K562 (cell line): Measurements from ENCODE around the gene GPR152. TPM values are rescaled to one million over a fixed set of nuclear protein-coding genes. Genes with fewer than 3 reads are reported as not detected.

Experiments used
- POLR2AphosphoS5 ChIP-seq: IDR thresholded peaks from 2 replicates; pipeline ENCODE4 v1.6.1; 2011; ENCODE audit warnings: mild to moderate bottlenecking, low read depth, low read length, moderate library complexity; ENCODE audit not compliant: control insufficient read depth, insufficient read depth
- TOE1 ChIP-seq, 2 experiments: fragments of 450-650 bp in 1 of 2; sonication (generic) in 1 of 2; formaldehyde crosslinking in 1 of 2; IDR thresholded peaks; 2 replicates each; pipeline versions ENCODE4 v1.7.1 to v1.8.0; 2016 to 2022; ENCODE audit warnings: borderline replicate concordance in 2 of 2, mild to moderate bottlenecking in 2 of 2, antibody characterized with exemption in 1 of 2, inconsistent platforms in 1 of 2, low read depth in 1 of 2, missing genetic modification reagents in 1 of 2, moderate library complexity in 1 of 2
- ZMIZ1 ChIP-seq, 2 experiments: fragments of 150-350 bp in 1 of 2; IDR thresholded peaks; 2 replicates each; pipeline ENCODE4 v1.6.1; 2012 to 2016; ENCODE audit warnings: low read depth in 2 of 2, low read length in 2 of 2, mild to moderate bottlenecking in 1 of 2, moderate library complexity in 1 of 2
- ZNF277 ChIP-seq: fragments of 250-450 bp; sonication (Bioruptor Pico); IDR thresholded peaks from 2 replicates; pipeline ENCODE4 v1.8.0; 2022; ENCODE audit warnings: inconsistent platforms, mild to moderate bottlenecking, moderate library complexity, borderline replicate concordance
- ZNF444 ChIP-seq: fragments of 250-450 bp; sonication (Bioruptor Pico); IDR thresholded peaks from 2 replicates; pipeline ENCODE4 v1.4.0; 2020; ENCODE audit warnings: mild to moderate bottlenecking, moderate library complexity
- ZNF639 ChIP-seq, 2 experiments: fragments of 200-800 bp in 1 of 2; sonication (Bioruptor generic) in 1 of 2; sonication (generic) in 1 of 2; formaldehyde crosslinking in 1 of 2; IDR thresholded peaks in 1 of 2; conservative IDR thresholded peaks in 1 of 2; 2 replicates each; pipeline versions ENCODE4 v1.5.0 to v1.6.1; 2016 to 2020; ENCODE audit warnings: missing compliant biosample characterization in 1 of 2, missing genetic modification characterization in 1 of 2, missing genetic modification reagents in 1 of 2
- polyA plus RNA-seq, 8 experiments: library from polyadenylated mRNA; depleted of rRNA in 4 of 8; stranded (reverse) in 5 of 8; unstranded in 3 of 8; fragments of >200 nt; fragmentation: Nextera tagmentation in 2 of 8; fragmentation: Illumina TruSeq in 1 of 8; extraction: Ambion mirVana in 2 of 8; extraction: Trizol in 1 of 8; gene quantifications; 2 replicates each; pipeline versions ENCODE4 v1.2.1 to v1.2.3, GENCODE V29; 2011 to 2014; ENCODE audit warnings: inconsistent platforms in 1 of 8, missing spikeins in 1 of 8
- total RNA-seq, 7 experiments: library from RNA; depleted of rRNA in 6 of 7; stranded (reverse); fragments of >200 nt in 6 of 7; fragmentation: Illumina TruSeq in 2 of 7; extraction: Trizol in 2 of 7; gene quantifications; 2 replicates each; pipeline versions ENCODE4 v1.2.1 to v1.2.3, GENCODE V29; 2011 to 2021; ENCODE audit warnings: low replicate concordance in 1 of 7

Gene GPR152
- total and polyA plus RNA-seq, 9 of the 15 experiments (the other 6 are each of a cell fraction or from before 2014, with no cell fraction given) = not detected

GRCh38 chr11:67495234-67496005, 42.9 kb upstream of the GPR152 start (continued):
- no peak for TF ChIP-seq ZNF277 (CRISPR knock-in tag)
- TF ChIP-seq ZMIZ1 (IDR thresholded peaks at IDR 0.05; ENCODE audit: low read depth in 2 of 2, low read length in 2 of 2) = no peak
- no peak for TF ChIP-seq TOE1 (IDR thresholded peaks at IDR 0.05; ENCODE audit: borderline replicate concordance)
- no peak for TF ChIP-seq TOE1 (CRISPR knock-in tag; IDR thresholded peaks at IDR 0.05; ENCODE audit: borderline replicate concordance, low read depth)
- no peak for TF ChIP-seq ZNF444 (CRISPR knock-in tag)
- no peak for TF ChIP-seq ZNF639 (CRISPR knock-in tag; conservative IDR thresholded peaks at IDR 0.05 in 1 of 2, IDR thresholded peaks at IDR 0.05 in 1 of 2)
- TF ChIP-seq POLR2AphosphoS5 = no peak
